ENCODE measurements around the gene PAOX.
"Not testable (repeated sequence)": the region's sequence is repeated elsewhere in the genome, so short reads cannot be mapped to it uniquely, and the experiment has no call there.

GRCh38 chr10:133432789-133433188 lies 53.7 kb downstream of the PAOX start:
- TF ChIP-seq, protein P1, sequence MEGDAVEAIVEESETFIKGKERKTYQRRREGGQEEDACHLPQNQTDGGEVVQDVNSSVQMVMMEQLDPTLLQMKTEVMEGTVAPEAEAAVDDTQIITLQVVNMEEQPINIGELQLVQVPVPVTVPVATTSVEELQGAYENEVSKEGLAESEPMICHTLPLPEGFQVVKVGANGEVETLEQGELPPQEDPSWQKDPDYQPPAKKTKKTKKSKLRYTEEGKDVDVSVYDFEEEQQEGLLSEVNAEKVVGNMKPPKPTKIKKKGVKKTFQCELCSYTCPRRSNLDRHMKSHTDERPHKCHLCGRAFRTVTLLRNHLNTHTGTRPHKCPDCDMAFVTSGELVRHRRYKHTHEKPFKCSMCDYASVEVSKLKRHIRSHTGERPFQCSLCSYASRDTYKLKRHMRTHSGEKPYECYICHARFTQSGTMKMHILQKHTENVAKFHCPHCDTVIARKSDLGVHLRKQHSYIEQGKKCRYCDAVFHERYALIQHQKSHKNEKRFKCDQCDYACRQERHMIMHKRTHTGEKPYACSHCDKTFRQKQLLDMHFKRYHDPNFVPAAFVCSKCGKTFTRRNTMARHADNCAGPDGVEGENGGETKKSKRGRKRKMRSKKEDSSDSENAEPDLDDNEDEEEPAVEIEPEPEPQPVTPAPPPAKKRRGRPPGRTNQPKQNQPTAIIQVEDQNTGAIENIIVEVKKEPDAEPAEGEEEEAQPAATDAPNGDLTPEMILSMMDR (IDR thresholded peaks at IDR 0.05; ENCODE audit: low read length), result not testable (repeated sequence)
- not testable (repeated sequence) for TF ChIP-seq EZH2 (IDR thresholded peaks at IDR 0.05; ENCODE audit: borderline replicate concordance, low read length)
